ENCODE measurements around the gene ARL14EPL. TPM values are rescaled to one million over a fixed set of nuclear protein-coding genes. Genes with fewer than 3 reads are reported as not detected.

Gene ARL14EPL
- total RNA-seq, 2 experiments from 2014 or later = not detected

DNA sequence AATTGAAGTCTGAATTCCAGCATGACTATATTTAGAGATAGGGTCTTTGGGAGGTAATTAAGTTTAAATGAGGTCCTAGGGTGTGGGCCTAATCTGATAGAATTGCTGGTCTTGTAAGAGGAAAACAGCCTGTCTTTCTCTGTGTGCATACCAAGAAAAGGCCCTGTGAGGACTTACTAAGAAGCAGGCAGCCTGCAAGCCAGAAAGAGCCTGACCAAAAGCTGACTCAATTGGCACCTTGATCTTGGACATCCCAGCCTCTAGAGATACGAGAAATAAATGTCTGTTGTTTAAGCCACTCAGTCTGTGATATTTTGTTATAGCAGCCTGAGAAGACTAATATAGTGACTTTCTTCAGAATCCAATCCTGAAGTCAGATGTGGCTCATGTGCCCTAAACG, 14.6 kb downstream of the ARL14EPL start:
- POLR2A ChIA-PET = no interaction called here
- Histone ChIP-seq H2AFZ (ENCODE audit: low read length) (no peak overlapping the region), H3K4me3 (ENCODE audit: low read depth, low read length, poor library complexity, severe bottlenecking) (no peak overlapping the region), H3K4me2 (ENCODE audit: low read length) (no peak overlapping the region), H3K27ac (ENCODE audit: low read depth, low read length, poor library complexity, severe bottlenecking) (no peak overlapping the region), H3K79me2 (ENCODE audit: insufficient read depth, low read depth, low read length) (no peaks in the 10 kb centered on the region), H4K20me1 (ENCODE audit: insufficient read depth, low read length) (no peaks in the 10 kb centered on the region), H3K4me1 (ENCODE audit: insufficient read depth, low read length, poor library complexity, severe bottlenecking) (no peaks in the 10 kb centered on the region), H3K9me3 (ENCODE audit: low read length) (no peaks in the 10 kb centered on the region), H3K36me3 (ENCODE audit: insufficient read depth, low read length) (no peaks in the 10 kb centered on the region), H3K9me2 (ENCODE audit: insufficient read depth, low read length) (no peaks in the 10 kb centered on the region)
- DNase-seq (ENCODE audit: low spot score) = no peak
- CTCF ChIA-PET (ENCODE audit: unreplicated experiment) = no interaction called here
- no TSS peak for BruUV-seq (replicated peaks)
- intact Hi-C loops (cut with micrococcal nuclease; ENCODE audit: unreplicated experiment) = no loop called here
- TF ChIP-seq CTCF (conservative IDR thresholded peaks at IDR 0.05; ENCODE audit: low read length) (no peak), EZH2phosphoT487 (IDR thresholded peaks at IDR 0.05; ENCODE audit: borderline replicate concordance, low read depth, low read length) (no peak)

- no peak for DNase-seq (ENCODE audit: low spot score)
- CTCF ChIA-PET (ENCODE audit: unreplicated experiment) = no interaction called here
- TF ChIP-seq EZH2phosphoT487 (IDR thresholded peaks at IDR 0.05; ENCODE audit: borderline replicate concordance, low read depth, low read length) (no peak), CTCF (conservative IDR thresholded peaks at IDR 0.05; ENCODE audit: low read length) (no peak)
- Histone ChIP-seq H3K9me2 (ENCODE audit: insufficient read depth, low read length) (no peaks in the 10 kb centered on the region), H3K79me2 (ENCODE audit: insufficient read depth, low read depth, low read length) (no peaks in the 10 kb centered on the region), H3K4me1 (ENCODE audit: insufficient read depth, low read length, poor library complexity, severe bottlenecking) (no peaks in the 10 kb centered on the region), H3K4me3 (ENCODE audit: low read depth, low read length, poor library complexity, severe bottlenecking) (no peak overlapping the region), H3K4me2 (ENCODE audit: low read length) (no peak overlapping the region), H3K9me3 (ENCODE audit: low read length) (no peaks in the 10 kb centered on the region), H3K27ac (ENCODE audit: low read depth, low read length, poor library complexity, severe bottlenecking) (no peak overlapping the region), H4K20me1 (ENCODE audit: insufficient read depth, low read length) (no peaks in the 10 kb centered on the region), H3K36me3 (ENCODE audit: insufficient read depth, low read length) (no peaks in the 10 kb centered on the region), H2AFZ (ENCODE audit: low read length) (no peak overlapping the region)
- BruUV-seq (replicated peaks) = no TSS peak
- intact Hi-C loops (cut with micrococcal nuclease; ENCODE audit: unreplicated experiment) = no loop called here
- POLR2A ChIA-PET = interaction anchor here (0.9 kb wide), 1 partner anchor 19 kb away, joined by 3 read pairs; no protein-coding TSS in a partner anchor
These were observed 26.2 kb downstream of the ARL14EPL start for GRCh38 chr5:116058346-116058936.

- ChIA-PET POLR2A (interaction anchor here (0.8 kb wide), 1 partner anchor 23 kb away, joined by 3 read pairs; no protein-coding TSS in a partner anchor), CTCF (ENCODE audit: unreplicated experiment) (no interaction called here)
- Histone ChIP-seq H3K9me3 (ENCODE audit: low read length) (no peaks in the 10 kb centered on the region), H4K20me1 (ENCODE audit: insufficient read depth, low read length) (no peaks in the 10 kb centered on the region), H3K4me2 (ENCODE audit: low read length) (no peak overlapping the region), H3K36me3 (ENCODE audit: insufficient read depth, low read length) (no peaks in the 10 kb centered on the region), H3K9me2 (ENCODE audit: insufficient read depth, low read length) (no peaks in the 10 kb centered on the region), H3K4me1 (ENCODE audit: insufficient read depth, low read length, poor library complexity, severe bottlenecking) (no peaks in the 10 kb centered on the region), H3K79me2 (ENCODE audit: insufficient read depth, low read depth, low read length) (no peaks in the 10 kb centered on the region), H3K4me3 (ENCODE audit: low read depth, low read length, poor library complexity, severe bottlenecking) (no peak overlapping the region), H3K27ac (ENCODE audit: low read depth, low read length, poor library complexity, severe bottlenecking) (no peak overlapping the region), H2AFZ (ENCODE audit: low read length) (no peak overlapping the region)
- DNase-seq (ENCODE audit: low spot score) = no peak
- no TSS peak for BruUV-seq (replicated peaks)
- intact Hi-C loops (cut with micrococcal nuclease; ENCODE audit: unreplicated experiment) = loop anchor here (10.0 kb wide), 1 partner anchor 748 kb away; no protein-coding TSS in a partner anchor
- TF ChIP-seq CTCF (conservative IDR thresholded peaks at IDR 0.05; ENCODE audit: low read length) (peak; percentile 40), EZH2phosphoT487 (IDR thresholded peaks at IDR 0.05; ENCODE audit: borderline replicate concordance, low read depth, low read length) (no peak)
These were observed 30.1 kb downstream of the ARL14EPL start for GRCh38 chr5:116062352-116062751.

Measured in OCI-LY7 (cell line).